HUES48 (cell line): ENCODE data around the gene STAC.
"Not testable (repeated sequence)": the region's sequence is repeated elsewhere in the genome, so short reads cannot be mapped to it uniquely, and the experiment has no call there.

Experiments
- H3K27ac ChIP-seq: one replicate; pipeline ENCODE4 v1.7.0; 2013; ENCODE audit warnings: low read depth, low read length, inconsistent platforms
- H3K27me3 ChIP-seq: 2 replicates; pipeline ENCODE4 v1.6.1; 2013; ENCODE audit warnings: mild to moderate bottlenecking, low read length; ENCODE audit not compliant: control insufficient read depth, insufficient read depth
- H3K36me3 ChIP-seq: 2 replicates; pipeline ENCODE4 v1.6.1; 2013; ENCODE audit warnings: low read length; ENCODE audit not compliant: control insufficient read depth, insufficient read depth
- H3K4me1 ChIP-seq: 2 replicates; pipeline ENCODE4 v1.6.1; 2013; ENCODE audit warnings: mild to moderate bottlenecking, low read length; ENCODE audit not compliant: control insufficient read depth, insufficient read depth
- H3K4me3 ChIP-seq: 2 replicates; pipeline ENCODE4 v1.5.1; 2013; ENCODE audit warnings: mild to moderate bottlenecking, low read depth, low read length
- H3K9ac ChIP-seq: 2 replicates; pipeline ENCODE4 v1.6.1; 2013; ENCODE audit warnings: mild to moderate bottlenecking, low read depth, low read length, moderate library complexity
- H3K9me3 ChIP-seq: 2 replicates; pipeline ENCODE4 v1.6.1; 2013; ENCODE audit warnings: low read length; ENCODE audit not compliant: control insufficient read depth, insufficient read depth

The STAC gene

GRCh38 chr3:36489101-36489500 lies 108.8 kb downstream of the STAC start:
- no peaks in the 10 kb centered on the region for H3K9me3 ChIP-seq
- H3K4me3 ChIP-seq = no peak overlapping the region
- H3K36me3 ChIP-seq = peaks cover 3% of the 10 kb centered on the region; the same call in 1 of the 2 replicates
- H3K27ac ChIP-seq = no peak overlapping the region
- peaks cover 10% of the 10 kb centered on the region for H3K4me1 ChIP-seq
- no peaks in the 10 kb centered on the region for H3K27me3 ChIP-seq
- H3K9ac ChIP-seq = no peak overlapping the region

GRCh38 chr3:36489679-36490425 lies 109.5 kb downstream of the STAC start:
- Histone ChIP-seq H3K9me3 (no peaks in the 10 kb centered on the region), H3K27me3 (no peaks in the 10 kb centered on the region), H3K9ac (no peak overlapping the region)

GRCh38 chr3:36493051-36493450 lies 112.7 kb downstream of the STAC start:
- Histone ChIP-seq H3K36me3 (no peaks in the 10 kb centered on the region), H3K27me3 (no peaks in the 10 kb centered on the region), H3K9ac (no peak overlapping the region), H3K9me3 (no peaks in the 10 kb centered on the region), H3K4me3 (no peak overlapping the region), H3K27ac (no peak overlapping the region), H3K4me1 (peaks cover 10% of the 10 kb centered on the region)

More at GRCh38 chr3:36489679-36490425, 109.5 kb downstream of the STAC start:
- Histone ChIP-seq H3K27ac (no peak overlapping the region), H3K4me1 (peaks cover 10% of the 10 kb centered on the region), H3K36me3 (peaks cover 3% of the 10 kb centered on the region; the same call in 1 of the 2 replicates), H3K4me3 (no peak overlapping the region)

GRCh38 chr3:36494461-36495109 lies 114.3 kb downstream of the STAC start:
- no peak overlapping the region for H3K4me3 ChIP-seq
- no peaks in the 10 kb centered on the region for H3K9me3 ChIP-seq
- no peak overlapping the region for H3K9ac ChIP-seq
- no peak overlapping the region for H3K27ac ChIP-seq
- H3K36me3 ChIP-seq = no peaks in the 10 kb centered on the region
- peaks cover 9% of the 10 kb centered on the region for H3K4me1 ChIP-seq
- no peaks in the 10 kb centered on the region for H3K27me3 ChIP-seq

GRCh38 chr3:36496684-36497633 lies 116.7 kb downstream of the STAC start:
- Histone ChIP-seq H3K27me3 (no peaks in the 10 kb centered on the region), H3K27ac (no peak overlapping the region), H3K9me3 (no peaks in the 10 kb centered on the region), H3K9ac (no peak overlapping the region), H3K4me1 (no peaks in the 10 kb centered on the region), H3K4me3 (no peak overlapping the region), H3K36me3 (no peaks in the 10 kb centered on the region)

- not testable (repeated sequence) for H3K27me3 ChIP-seq, H3K9ac ChIP-seq, H3K9me3 ChIP-seq
Observed at GRCh38 chr3:36500053-36500452, 119.7 kb downstream of the STAC start.

GRCh38 chr3:36501616-36502015 lies 121.3 kb downstream of the STAC start:
- Histone ChIP-seq H3K27me3 (no peaks in the 10 kb centered on the region), H3K4me1 (no peaks in the 10 kb centered on the region), H3K4me3 (no peak overlapping the region), H3K9me3 (no peaks in the 10 kb centered on the region), H3K36me3 (no peaks in the 10 kb centered on the region), H3K27ac (no peak overlapping the region), H3K9ac (no peak overlapping the region)

More at GRCh38 chr3:36500053-36500452, 119.7 kb downstream of the STAC start:
- not testable (repeated sequence) for H3K4me1 ChIP-seq, H3K36me3 ChIP-seq, H3K27ac ChIP-seq, H3K4me3 ChIP-seq

GRCh38 chr3:36505393-36505792 lies 125.1 kb downstream of the STAC start:
- no peaks in the 10 kb centered on the region for H3K36me3 ChIP-seq
- H3K27ac ChIP-seq = no peak overlapping the region
- no peaks in the 10 kb centered on the region for H3K4me1 ChIP-seq
- no peak overlapping the region for H3K4me3 ChIP-seq
- no peaks in the 10 kb centered on the region for H3K27me3 ChIP-seq
- no peaks in the 10 kb centered on the region for H3K9me3 ChIP-seq
- no peak overlapping the region for H3K9ac ChIP-seq

- Histone ChIP-seq H3K9me3 (no peaks in the 10 kb centered on the region), H3K27ac (no peak overlapping the region), H3K36me3 (no peaks in the 10 kb centered on the region), H3K4me1 (no peaks in the 10 kb centered on the region), H3K27me3 (no peaks in the 10 kb centered on the region), H3K4me3 (no peak overlapping the region), H3K9ac (no peak overlapping the region)
Observed at GRCh38 chr3:36511791-36512486, 131.6 kb downstream of the STAC start.

- no peaks in the 10 kb centered on the region for H3K9me3 ChIP-seq
- H3K9ac ChIP-seq = no peak overlapping the region
- no peak overlapping the region for H3K27ac ChIP-seq
- H3K4me3 ChIP-seq = no peak overlapping the region
- H3K4me1 ChIP-seq = no peaks in the 10 kb centered on the region
- H3K36me3 ChIP-seq = no peaks in the 10 kb centered on the region
- H3K27me3 ChIP-seq = no peaks in the 10 kb centered on the region
Observed at GRCh38 chr3:36512555-36512954, 132.3 kb downstream of the STAC start.
